IPS-NIHi7 (cell line): ENCODE data around the gene BEX1.
"Not testable (repeated sequence)": the region's sequence is repeated elsewhere in the genome, so short reads cannot be mapped to it uniquely, and the experiment has no call there.

Experiments used
- DNase-seq: peaks from one replicate; pipeline ENCODE4 v3.0.0; 2012; ENCODE audit warnings: mixed read lengths; ENCODE audit errors: extremely low spot score

The BEX1 gene

GRCh38 chrX:103063918-103064434, at the start of gene BEX1:
Gene BEX1, minus strand, starts transcription at chrX:103064171. Its CDS starts 897 bp downstream, at chrX:103063274.
- peak; percentile 48 for DNase-seq

DNA sequence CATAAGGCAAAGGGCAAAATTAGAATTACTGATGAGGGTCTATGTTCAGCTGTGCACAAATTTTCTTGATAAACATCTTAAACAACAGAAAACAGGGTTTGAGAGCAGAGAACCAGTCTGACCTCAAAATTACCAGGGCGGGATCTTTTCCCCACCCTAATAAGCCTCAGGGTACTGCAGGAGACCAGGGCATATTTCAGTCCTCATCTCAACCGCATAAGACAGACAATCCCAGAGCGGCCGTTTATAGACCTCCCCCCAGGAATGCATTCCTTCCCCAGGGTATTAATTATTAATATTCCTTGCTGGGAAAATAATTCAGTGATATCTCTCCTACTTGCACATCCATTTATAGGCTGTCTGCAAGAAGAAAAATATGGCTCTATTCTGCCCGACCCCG, 45.5 kb upstream of the BEX1 start:
- not testable (repeated sequence) for DNase-seq

DNA sequence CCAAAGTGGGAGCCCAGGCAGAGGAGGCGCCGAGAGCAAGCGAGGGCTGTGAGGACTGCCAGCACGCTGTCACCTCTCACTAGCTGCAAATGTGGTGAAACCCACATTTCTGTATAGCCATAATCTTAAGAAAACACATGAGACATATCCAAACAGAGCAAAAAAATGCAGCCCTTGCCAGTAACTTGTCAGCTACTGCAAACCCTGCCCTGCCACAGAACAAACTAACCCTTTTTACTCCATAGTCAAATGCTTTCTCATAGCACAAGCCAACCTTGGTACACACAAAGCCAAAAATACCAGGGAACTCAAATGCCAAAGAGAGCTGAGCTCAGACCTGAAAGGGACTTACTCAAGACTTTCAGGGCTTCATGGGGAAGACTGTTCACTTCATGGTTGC, 43.9 kb upstream of the BEX1 start:
- DNase-seq = no peak

GRCh38 chrX:103107227-103107737, 43.3 kb upstream of the BEX1 start:
- DNase-seq = not testable (repeated sequence)

DNA sequence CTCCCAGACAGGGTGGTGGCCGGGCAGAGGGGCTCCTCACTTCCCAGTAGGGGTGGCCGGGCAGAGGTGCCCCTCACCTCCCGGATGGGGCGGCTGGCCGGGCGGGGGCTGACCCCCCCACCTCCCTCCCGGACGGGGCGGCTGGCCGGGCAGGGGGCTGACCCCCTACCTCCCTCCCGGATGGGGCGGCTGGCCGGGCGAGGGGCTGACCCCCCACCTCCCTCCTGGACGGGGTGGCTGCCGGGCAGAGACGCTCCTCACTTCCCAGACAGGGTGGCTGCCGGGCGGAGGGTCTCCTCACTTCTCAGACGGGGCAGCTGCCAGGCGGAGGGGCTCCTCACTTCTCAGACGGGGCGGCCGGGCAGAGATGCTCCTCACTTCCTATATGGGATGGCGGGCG, 40.4 kb upstream of the BEX1 start:
- not testable (repeated sequence) for DNase-seq

GRCh38 chrX:103103866-103104265, 39.9 kb upstream of the BEX1 start:
- not testable (repeated sequence) for DNase-seq

DNA sequence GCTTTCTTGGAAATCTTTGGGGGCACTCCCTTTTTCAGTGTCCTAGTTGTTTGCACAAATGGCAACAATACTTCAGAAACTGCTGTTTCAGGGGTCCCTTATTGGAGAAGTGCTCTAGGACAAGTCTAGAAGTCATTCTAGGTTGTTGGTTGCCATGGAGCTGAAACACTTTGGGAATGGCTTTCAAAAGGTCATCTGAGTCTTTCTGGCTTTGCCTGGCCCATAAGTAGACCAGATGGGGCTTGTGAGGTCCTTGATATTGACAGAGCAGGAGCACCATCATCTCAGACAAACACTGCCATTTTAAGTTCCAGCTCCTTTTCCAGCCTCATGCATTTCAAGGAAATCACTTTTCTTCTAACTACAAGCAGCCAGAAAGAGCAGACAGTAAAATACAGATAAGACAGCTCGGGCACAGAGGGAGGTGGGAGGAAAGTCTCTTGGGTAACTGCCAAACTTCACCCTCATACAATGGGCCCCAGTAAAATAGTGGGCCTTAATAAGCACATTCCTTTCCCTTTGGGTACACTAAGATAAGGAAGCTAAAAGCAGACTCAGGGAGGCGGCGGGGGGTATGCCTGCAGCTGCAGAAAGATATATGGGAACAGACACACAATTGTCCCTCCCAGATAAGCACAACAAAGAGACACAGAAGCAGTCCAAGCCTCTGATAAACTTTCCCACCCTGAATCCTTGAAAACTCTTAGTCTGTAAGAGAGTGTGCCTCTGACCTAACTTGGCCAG, 37.5 kb upstream of the BEX1 start:
- DNase-seq = no peak

GRCh38 chrX:103100484-103100883, 36.5 kb upstream of the BEX1 start:
- no peak for DNase-seq

- no peak for DNase-seq
These were observed 35.7 kb upstream of the BEX1 start for GRCh38 chrX:103099691-103100090.

- no peak for DNase-seq
These were observed 34.5 kb upstream of the BEX1 start for GRCh38 chrX:103098488-103098887.

DNA sequence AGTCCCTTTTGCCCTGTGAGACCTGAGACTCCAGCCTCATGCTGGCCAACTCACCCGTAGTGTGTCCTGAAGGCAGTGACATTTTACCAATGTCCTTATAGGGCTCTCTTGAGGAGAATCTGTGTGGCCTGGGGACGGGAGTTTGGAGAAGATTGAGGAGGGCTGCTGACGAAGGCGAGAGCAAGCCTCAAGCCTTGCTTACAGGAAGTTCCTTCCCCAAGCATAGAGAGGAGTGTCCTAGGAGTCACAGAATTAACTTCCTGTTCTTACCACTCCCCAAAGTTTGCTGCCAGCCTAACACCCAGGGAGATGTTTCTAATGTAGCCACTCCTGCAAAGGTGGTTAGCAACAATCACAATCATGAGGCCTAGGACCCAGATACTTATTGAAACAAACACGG, 29.0 kb upstream of the BEX1 start, which contains the start of gene NXF3:
Gene NXF3, minus strand, starts transcription at position 202 of the 400 bp plus-strand sequence. Its CDS starts 120 bp downstream, at position 82.
- DNase-seq = no peak

GRCh38 chrX:103081051-103081450, 17.1 kb upstream of the BEX1 start:
- DNase-seq = no peak

DNA sequence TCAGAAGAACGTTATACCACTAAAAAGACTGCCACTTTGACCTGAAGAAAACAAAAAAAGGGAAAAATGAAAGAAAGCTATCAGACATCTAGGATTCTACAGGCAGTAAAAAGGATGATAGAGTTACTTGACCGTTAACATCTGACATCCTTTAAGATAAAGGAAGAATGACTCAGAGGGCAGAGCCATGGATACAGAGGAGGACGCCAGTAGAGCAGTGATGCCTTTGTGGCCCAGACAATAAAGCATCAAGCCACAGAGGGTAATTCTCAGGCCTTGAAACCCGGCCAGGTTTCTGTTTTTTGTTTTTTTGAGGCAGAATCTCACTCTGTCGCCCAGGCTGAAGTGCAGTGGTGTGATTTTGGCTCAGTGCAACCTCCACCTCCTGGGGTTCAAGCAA, 9.5 kb upstream of the BEX1 start:
- DNase-seq = no peak

- DNase-seq = no peak
These were observed 2.6 kb upstream of the BEX1 start for GRCh38 chrX:103066606-103067005.

DNA sequence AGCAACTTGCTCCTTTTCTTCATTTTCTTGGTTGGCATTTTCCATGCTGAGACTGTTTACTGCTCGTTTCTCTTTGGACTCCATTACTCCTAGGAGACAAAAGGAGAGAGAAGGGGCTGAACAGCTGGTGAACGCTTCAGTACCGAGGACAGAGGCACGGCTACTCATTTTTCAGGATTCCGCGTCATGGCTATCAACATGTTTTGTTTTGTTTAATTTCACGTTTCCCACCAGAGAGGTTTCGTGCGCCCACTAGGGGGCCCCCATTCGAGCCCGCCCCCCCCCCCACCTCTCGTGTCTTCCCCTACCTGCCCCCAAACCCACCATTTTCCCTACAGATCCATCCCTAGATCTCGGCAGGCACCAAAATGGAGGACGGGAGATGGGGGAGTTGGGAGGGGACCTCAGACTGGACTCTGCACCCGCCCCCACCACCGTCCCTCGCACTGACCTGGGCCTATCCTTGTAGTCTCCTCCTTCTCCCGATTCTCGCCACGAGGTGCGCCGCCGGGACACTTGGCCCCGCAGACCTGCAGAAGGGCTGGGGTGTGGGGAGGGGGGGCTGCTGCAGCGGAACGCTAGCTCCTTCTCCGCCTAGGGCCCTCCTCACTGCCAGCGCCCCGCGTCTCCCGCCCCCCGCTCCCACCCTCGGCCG, 653 bp downstream of the BEX1 start:
- DNase-seq = peak; percentile 45

DNA sequence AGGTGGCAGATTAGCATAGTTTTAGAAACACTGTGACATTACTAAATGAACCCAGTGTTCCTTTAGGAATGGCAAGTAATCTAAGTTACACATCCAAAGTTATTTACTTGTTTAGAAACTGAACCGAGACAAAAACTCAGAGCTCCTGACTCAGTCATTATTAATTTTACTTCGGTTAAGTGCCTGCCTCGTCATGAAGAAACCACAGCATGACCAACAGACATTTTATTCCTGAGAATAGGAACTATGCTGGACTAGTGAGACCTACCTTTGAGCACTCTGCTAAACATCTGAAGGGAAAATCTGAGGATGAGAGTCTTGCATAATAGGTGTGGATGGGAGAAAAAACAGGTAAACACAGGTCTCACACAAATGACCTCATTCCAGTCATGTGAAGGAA, 2.5 kb downstream of the BEX1 start:
- no peak for DNase-seq

GRCh38 chrX:103056902-103057301, 7.1 kb downstream of the BEX1 start:
- no peak for DNase-seq

DNA sequence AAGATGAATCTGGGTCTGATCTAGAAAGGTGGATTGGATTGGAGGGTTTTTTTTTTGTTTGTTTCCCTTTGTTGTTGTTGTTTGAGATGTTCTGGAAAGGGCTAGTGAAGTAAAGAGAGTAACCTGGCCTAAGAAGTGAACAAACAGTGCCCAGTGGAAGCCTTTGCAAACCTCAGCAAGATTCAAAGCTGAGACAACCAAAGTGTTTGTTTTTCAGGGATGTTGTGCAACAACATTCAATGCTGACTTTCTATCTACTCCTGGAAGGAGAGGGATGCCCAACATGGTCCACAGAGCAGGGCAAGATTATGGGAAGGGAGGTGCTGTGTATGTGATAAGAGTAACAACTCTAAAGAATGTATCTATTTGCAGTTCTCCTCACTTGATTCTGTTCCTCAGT, 11.3 kb downstream of the BEX1 start:
- DNase-seq = no peak

GRCh38 chrX:103051260-103051789, 12.6 kb downstream of the BEX1 start:
- no peak for DNase-seq

DNA sequence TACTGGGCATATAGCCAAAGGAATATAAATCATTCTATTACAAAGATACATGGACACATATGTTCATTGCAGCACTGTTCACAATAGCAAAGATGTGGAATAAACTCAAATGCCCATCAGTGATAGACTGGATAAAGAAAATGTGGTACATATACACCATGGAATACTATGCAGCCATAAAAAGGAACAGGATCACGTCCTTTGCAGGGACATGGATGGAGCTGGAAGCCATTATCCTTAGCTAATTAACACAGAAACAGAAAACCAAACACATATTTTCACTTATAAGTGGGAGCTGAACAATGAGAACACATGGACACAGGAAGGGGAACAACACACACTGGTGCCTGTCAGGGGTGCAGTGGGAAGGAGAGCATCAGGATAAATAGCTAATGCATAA, 30.6 kb downstream of the BEX1 start:
- DNase-seq = not testable (repeated sequence)

- no peak for DNase-seq
These were observed 46.4 kb downstream of the BEX1 start for GRCh38 chrX:103017542-103017941.

GRCh38 chrX:103012945-103013344, 51.0 kb downstream of the BEX1 start:
- no peak for DNase-seq
